Gastrocnemius medialis (tissue), 4 donors: ENCODE results near the gene TH.

ENCODE experiments used
- CTCF ChIP-seq, 5 experiments: fragments of 450-650 bp in 3 of 5; fragments of 200-600 bp in 2 of 5; sonication (generic) in 2 of 5; IDR thresholded peaks in 4 of 5; conservative IDR thresholded peaks in 1 of 5; 1 replicate in 4 of 5; 2 replicates in 1 of 5; pipeline ENCODE4 v1.5.1; 2016 to 2019; ENCODE audit warnings: antibody characterized with exemption in 5 of 5, mild to moderate bottlenecking in 3 of 5, moderate library complexity in 3 of 5
- POLR2A ChIP-seq, 2 donors: fragments of 450-650 bp; IDR thresholded peaks; one replicate each; pipeline ENCODE4 v1.6.1; 2017; ENCODE audit warnings: antibody characterized with exemption in 2 of 2, mild to moderate bottlenecking in 2 of 2, moderate library complexity in 2 of 2

- no peak for TF ChIP-seq CTCF (IDR thresholded peaks at IDR 0.05 in 4 of 5, conservative IDR thresholded peaks at IDR 0.05 in 1 of 5)
- no peak for TF ChIP-seq POLR2A (IDR thresholded peaks at IDR 0.05)
Observed at GRCh38 chr11:2176389-2176900, 4.8 kb upstream of the TH start.
